Activated naive CD8-positive, alpha-beta T cell treated with anti-CD3 and anti-CD28 coated beads for 36 hours (primary cell): Measurements from ENCODE around the gene SCN1B. TPM values are rescaled to one million over a fixed set of nuclear protein-coding genes. Genes with fewer than 3 reads are reported as not detected.

Source experiments
- total RNA-seq, 2 experiments: library from RNA; stranded (reverse); gene quantifications; one replicate each; pipeline ENCODE4 v1.2.3, GENCODE V29; 2021

Gene SCN1B
- total RNA-seq, 2 experiments from 2014 or later: 0.45 to 0.98 TPM

Other genes with a start within 250 kb of the SCN1B start
- 1 to 10 TPM; 4.4 to 5.6 TPM for gene ZNF30, start 103.6 kb upstream of the SCN1B start, total RNA-seq
- 1 to 10 TPM; 3.4 to 4.6 TPM for gene ZNF792, start 66.2 kb upstream of the SCN1B start, total RNA-seq
- 100 to 1,000 TPM; 135 to 140 TPM for gene GRAMD1A, start 30.1 kb upstream of the SCN1B start, total RNA-seq
- gene HPN, start 11.3 kb downstream of the SCN1B start, total RNA-seq: under 1 TPM in 1 of 2 experiments, not detected in 1; 0.31 TPM
- not detected for gene FXYD3, start 85.4 kb downstream of the SCN1B start, total RNA-seq
- not detected for gene LGI4, start 104.6 kb downstream of the SCN1B start, total RNA-seq
- 1 to 10 TPM; 1.1 TPM for gene FXYD1, start 108.4 kb downstream of the SCN1B start, total RNA-seq
- gene FXYD7, start 112.8 kb downstream of the SCN1B start, total RNA-seq: under 1 TPM; 0.54 to 0.62 TPM
- gene FXYD5, start 124.3 kb downstream of the SCN1B start, total RNA-seq: 100 to 1,000 TPM; 272 to 275 TPM
- gene FAM187B, start 198.3 kb downstream of the SCN1B start, total RNA-seq: not detected
- gene LSR, start 218.5 kb downstream of the SCN1B start, total RNA-seq: 10 to 100 TPM; 40.6 to 43.9 TPM
- gene USF2, start 238.5 kb downstream of the SCN1B start, total RNA-seq: 100 to 1,000 TPM; 105 to 109 TPM